Motor neuron (in vitro differentiated cells): Measurements from ENCODE around the gene MVD. TPM values are rescaled to one million over a fixed set of nuclear protein-coding genes. Genes with fewer than 3 reads are reported as not detected.

Source experiments
- ATAC-seq, 8 experiments: fragments of 200-7000 bp; cut with Tn5 transposase; replicated peaks in 6 of 8; 2 replicates each; pipeline ENCODE4 v1.8.0; 2021; ENCODE audit warnings: mild to moderate bottlenecking in 8 of 8, moderate library complexity in 8 of 8
- H3K27ac ChIP-seq, 2 donors: fragments of 250-450 bp; sonication (Bioruptor Pico); 2 replicates each; pipeline ENCODE4 v1.9.0; 2021; ENCODE audit warnings: antibody characterized with exemption in 2 of 2, mild to moderate bottlenecking in 2 of 2, moderate library complexity in 1 of 2
- H3K4me1 ChIP-seq, 2 donors: fragments of 250-450 bp; sonication (Bioruptor Pico); replicated peaks in 1 of 2; 2 replicates each; pipeline ENCODE4 v1.6.1; 2021; ENCODE audit warnings: antibody characterized with exemption in 2 of 2, mild to moderate bottlenecking in 2 of 2, moderate library complexity in 1 of 2
- H3K4me3 ChIP-seq, 5 donors: fragments of 250-450 bp; sonication (Bioruptor Pico); 2 replicates each; pipeline ENCODE4 v1.9.0; 2021; ENCODE audit warnings: antibody characterized with exemption in 5 of 5, mild to moderate bottlenecking in 5 of 5, moderate library complexity in 4 of 5
- WGBS, 10 experiments: fragments of 450-650 bp; shearing (Covaris generic); methylation state at CpG; one replicate each; pipeline ENCODE4 v1.0.0; 2022; 5-methylcytosine and 5-hydroxymethylcytosine counted together
- in situ Hi-C, 9 experiments: fragments of 400-800 bp; cut with MboI; loops; one replicate each; pipeline ENCODE4 v1.15.0; 2021; ENCODE audit warnings: low sequenced_read_pairs in 9 of 9, low pct_unique_long_range_greater_than_20kb in 2 of 9; ENCODE audit not compliant: unreplicated experiment in 9 of 9
- total RNA-seq, 8 experiments: library from RNA; unstranded; fragments of 300-600 nt; gene quantifications; 2 replicates each; pipeline versions ENCODE4 v1.2.3 to v1.2.4, GENCODE V29; 2022

The MVD gene
- total RNA-seq, 8 experiments from 2014 or later = 41.7 to 108 (median 88.2) TPM

GRCh38 chr16:88627531-88628411 lies 35.1 kb downstream of the MVD start:
- H3K27ac ChIP-seq = no peak overlapping the region
- peaks cover 0 to 4% of the 10 kb centered on the region in 2 donors for H3K4me1 ChIP-seq
- in situ Hi-C loops = no loop called here
- no peak for ATAC-seq
- 88 to 100% (median 95%) methylated on average over 2 to 4 of the region's 27 CpGs; no CpG with 5 or more reads in 4 of the 10 experiments for WGBS, 10 experiments
- H3K4me3 ChIP-seq = no peak overlapping the region

- no peak for ATAC-seq
- no peak overlapping the region for H3K27ac ChIP-seq
- 66 to 100% (median 100%) methylated on average over 1 to 9 of the region's 9 CpGs; no CpG with 5 or more reads in 3 of the 10 experiments for WGBS, 10 experiments
- peaks cover 0 to 4% of the 10 kb centered on the region in 2 donors for H3K4me1 ChIP-seq
- no peak overlapping the region for H3K4me3 ChIP-seq
- in situ Hi-C loops = no loop called here
Observed at GRCh38 chr16:88626646-88627045, 36.2 kb downstream of the MVD start.

- WGBS, 10 experiments = 65 to 100% (median 84%) methylated on average over 1 to 9 of the region's 17 CpGs; no CpG with 5 or more reads in 5 of the 10 experiments
- ATAC-seq = peak in 2 of 8 experiments; percentile 13 to 14
- H3K4me1 ChIP-seq = peaks cover 0 to 4% of the 10 kb centered on the region in 2 donors
- in situ Hi-C loops = no loop called here
- no peak overlapping the region for H3K4me3 ChIP-seq
- no peak overlapping the region for H3K27ac ChIP-seq
Observed at GRCh38 chr16:88624977-88625576, 37.8 kb downstream of the MVD start.

GRCh38 chr16:88624481-88624880 lies 38.4 kb downstream of the MVD start:
- 78 to 100% (median 100%) methylated on average over 1 to 5 of the region's 18 CpGs; no CpG with 5 or more reads in 6 of the 10 experiments for WGBS, 10 experiments
- peak in 1 of 8 experiments; percentile 9 for ATAC-seq
- Histone ChIP-seq H3K4me3 (no peak overlapping the region), H3K4me1 (peaks cover 0 to 4% of the 10 kb centered on the region in 2 donors), H3K27ac (no peak overlapping the region)
- in situ Hi-C loops = no loop called here

- in situ Hi-C loops = no loop called here
- Histone ChIP-seq H3K4me3 (no peak overlapping the region), H3K27ac (no peak overlapping the region), H3K4me1 (peaks cover 0 to 4% of the 10 kb centered on the region in 2 donors)
- ATAC-seq = no peak
- WGBS, 10 experiments = 77 to 100% methylated on average over 1 to 4 of the region's 13 CpGs; no CpG with 5 or more reads in 8 of the 10 experiments
Observed at GRCh38 chr16:88623858-88624257, 39.0 kb downstream of the MVD start.

GRCh38 chr16:88622866-88623265 lies 40.0 kb downstream of the MVD start:
- peak in 1 of 8 experiments; percentile 10 for ATAC-seq
- in situ Hi-C loops = no loop called here
- 94 to 100% (median 100%) methylated on average over 2 to 14 of the region's 29 CpGs; no CpG with 5 or more reads in 6 of the 10 experiments for WGBS, 10 experiments
- H3K27ac ChIP-seq = no peak overlapping the region
- H3K4me1 ChIP-seq = peaks cover 0 to 4% of the 10 kb centered on the region in 2 donors
- H3K4me3 ChIP-seq = no peak overlapping the region

- Histone ChIP-seq H3K4me1 (peaks cover 0 to 4% of the 10 kb centered on the region in 2 donors), H3K27ac (no peak overlapping the region), H3K4me3 (no peak overlapping the region)
- in situ Hi-C loops = no loop called here
- ATAC-seq = no peak
- WGBS, 10 experiments = 85 to 100% (median 97%) methylated on average over 1 to 11 of the region's 19 CpGs; no CpG with 5 or more reads in 5 of the 10 experiments
Observed at GRCh38 chr16:88622125-88622524, 40.8 kb downstream of the MVD start.

- in situ Hi-C loops = no loop called here
- Histone ChIP-seq H3K4me3 (no peak overlapping the region), H3K27ac (no peak overlapping the region), H3K4me1 (no peaks in the 10 kb centered on the region)
- WGBS, 10 experiments = 70 to 100% (median 94%) methylated on average over 2 to 9 of the region's 14 CpGs; no CpG with 5 or more reads in 2 of the 10 experiments
- ATAC-seq = no peak
Observed at GRCh38 chr16:88619859-88620815, 42.8 kb downstream of the MVD start.

- in situ Hi-C loops = no loop called here
- Histone ChIP-seq H3K27ac (no peak overlapping the region), H3K4me3 (no peak overlapping the region), H3K4me1 (no peaks in the 10 kb centered on the region)
- 76 to 97% (median 90%) methylated on average over 2 to 16 of the region's 19 CpGs; no CpG with 5 or more reads in 3 of the 10 experiments for WGBS, 10 experiments
- ATAC-seq = no peak
Observed at GRCh38 chr16:88618956-88619667, 43.8 kb downstream of the MVD start.

GRCh38 chr16:88618182-88618955 lies 44.5 kb downstream of the MVD start:
- no peak overlapping the region for H3K4me3 ChIP-seq
- in situ Hi-C loops = no loop called here
- ATAC-seq = no peak
- no peaks in the 10 kb centered on the region for H3K4me1 ChIP-seq
- WGBS, 10 experiments = 40 to 98% (median 66%) methylated on average over 1 to 9 of the region's 20 CpGs; no CpG with 5 or more reads in 3 of the 10 experiments
- no peak overlapping the region for H3K27ac ChIP-seq

GRCh38 chr16:88617268-88618031 lies 45.4 kb downstream of the MVD start:
- ATAC-seq = no peak
- in situ Hi-C loops = no loop called here
- H3K4me3 ChIP-seq = no peak overlapping the region
- H3K4me1 ChIP-seq = no peaks in the 10 kb centered on the region
- no peak overlapping the region for H3K27ac ChIP-seq
- WGBS, 10 experiments = 70 to 100% (median 89%) methylated on average over 1 to 14 of the region's 20 CpGs; no CpG with 5 or more reads in 3 of the 10 experiments
